GM18499 (cell line): ENCODE measurements around the gene MTERF2.
"Not testable (repeated sequence)": the region's sequence is repeated elsewhere in the genome, so short reads cannot be mapped to it uniquely, and the experiment has no call there.

Experiments used
- ATAC-seq: cut with Tn5 transposase; IDR thresholded peaks from one replicate; pipeline ENCODE4 v1.9.1; 2021; ENCODE audit warnings: moderate number of reproducible peaks; ENCODE audit not compliant: insufficient read depth, unreplicated experiment

The MTERF2 gene, protein sequence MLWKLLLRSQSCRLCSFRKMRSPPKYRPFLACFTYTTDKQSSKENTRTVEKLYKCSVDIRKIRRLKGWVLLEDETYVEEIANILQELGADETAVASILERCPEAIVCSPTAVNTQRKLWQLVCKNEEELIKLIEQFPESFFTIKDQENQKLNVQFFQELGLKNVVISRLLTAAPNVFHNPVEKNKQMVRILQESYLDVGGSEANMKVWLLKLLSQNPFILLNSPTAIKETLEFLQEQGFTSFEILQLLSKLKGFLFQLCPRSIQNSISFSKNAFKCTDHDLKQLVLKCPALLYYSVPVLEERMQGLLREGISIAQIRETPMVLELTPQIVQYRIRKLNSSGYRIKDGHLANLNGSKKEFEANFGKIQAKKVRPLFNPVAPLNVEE

DNA sequence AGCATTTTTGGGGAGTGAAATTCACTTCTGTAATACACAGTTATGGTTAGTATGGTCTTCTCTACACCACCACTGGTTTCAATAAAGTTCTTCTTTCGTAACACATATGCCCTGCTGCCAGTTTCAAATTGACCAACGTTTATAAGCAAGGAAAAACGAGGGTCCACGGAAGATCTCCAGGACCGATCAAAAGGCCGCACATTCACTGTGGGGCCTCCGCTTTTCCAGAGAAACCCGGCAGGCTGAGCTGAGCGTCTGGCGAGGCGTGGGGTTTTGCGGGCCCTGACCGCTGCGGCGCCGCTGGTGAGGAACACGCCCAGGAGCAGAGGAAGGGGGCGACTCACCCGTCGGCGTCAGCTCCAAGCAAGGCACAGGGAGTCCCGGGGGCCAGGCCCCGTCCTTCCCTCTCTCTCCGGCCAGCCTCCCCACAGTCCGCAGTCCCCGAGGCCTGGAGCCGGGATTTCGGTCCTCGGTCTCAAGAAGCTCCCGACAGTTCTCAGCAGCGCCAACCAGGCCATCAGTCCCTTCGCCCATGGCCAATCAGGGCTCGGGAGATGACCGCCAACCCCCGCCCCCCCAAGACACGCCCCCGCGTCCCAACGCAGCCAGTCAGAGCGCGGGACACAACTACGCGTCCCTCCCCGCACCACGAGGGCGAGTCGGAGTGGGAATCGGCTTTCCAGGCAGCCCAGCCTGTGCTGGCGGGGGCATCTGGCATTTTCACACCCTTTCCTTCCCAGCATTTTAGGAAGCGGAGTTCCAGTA, at the start of gene MTERF2:
Gene MTERF2, minus strand, starts transcription at position 522 of the 765 bp plus-strand sequence. CDS start 8,432 bp downstream, outside the sequence.
- peak; percentile 59 for ATAC-seq

GRCh38 chr12:107035733-107036132, 48.8 kb upstream of the MTERF2 start:
- ATAC-seq, result no peak

- no peak for ATAC-seq
Observed at GRCh38 chr12:107033758-107034739, 47.1 kb upstream of the MTERF2 start.

- ATAC-seq, result no peak
Observed at GRCh38 chr12:107032266-107032665, 45.3 kb upstream of the MTERF2 start.

GRCh38 chr12:107031061-107031460, 44.1 kb upstream of the MTERF2 start:
- ATAC-seq, result no peak

- ATAC-seq, result no peak
Observed at GRCh38 chr12:107029081-107029480, 42.1 kb upstream of the MTERF2 start.

- no peak for ATAC-seq
Observed at GRCh38 chr12:107027636-107028053, 40.7 kb upstream of the MTERF2 start.

GRCh38 chr12:107026806-107027635, 40.1 kb upstream of the MTERF2 start:
- no peak for ATAC-seq

GRCh38 chr12:107026356-107026755, 39.4 kb upstream of the MTERF2 start:
- not testable (repeated sequence) for ATAC-seq

- ATAC-seq, result no peak
Observed at GRCh38 chr12:107025671-107026070, 38.7 kb upstream of the MTERF2 start.

GRCh38 chr12:107019546-107019945, 32.6 kb upstream of the MTERF2 start:
- ATAC-seq, result no peak

GRCh38 chr12:107017042-107017441, 30.1 kb upstream of the MTERF2 start:
- no peak for ATAC-seq

GRCh38 chr12:107014055-107014454, 27.1 kb upstream of the MTERF2 start:
- no peak for ATAC-seq

DNA sequence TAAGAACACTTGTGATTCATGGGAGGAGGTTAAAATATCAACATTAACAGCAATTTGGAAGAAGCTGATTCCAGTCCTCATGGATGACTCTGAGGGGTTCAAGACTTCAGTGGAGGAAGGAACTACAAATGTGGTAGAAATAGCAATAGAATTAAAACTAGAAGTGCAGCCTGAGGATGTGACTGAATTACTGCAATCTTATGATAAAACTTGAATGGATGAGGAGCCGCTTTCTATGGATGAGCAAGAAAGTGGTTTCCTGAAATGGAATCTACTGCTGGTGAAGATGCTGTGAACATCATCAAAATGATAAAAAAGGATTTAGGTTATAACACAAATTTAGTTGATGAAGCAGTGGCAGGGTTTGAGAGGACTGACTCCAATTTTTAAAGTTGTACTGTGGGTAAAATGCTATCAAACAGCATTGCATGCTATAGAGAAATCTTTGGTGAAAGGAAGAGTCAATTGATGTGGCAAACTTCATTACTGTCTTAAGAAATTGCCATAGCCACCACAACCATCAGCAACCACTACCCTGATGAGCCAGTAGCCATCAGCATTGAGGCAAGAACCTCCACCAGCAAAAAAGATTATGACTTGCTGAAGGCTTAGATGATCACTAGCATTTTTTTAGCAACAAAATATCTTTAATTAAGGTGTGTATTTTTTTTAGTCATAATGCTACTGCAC, 25.9 kb upstream of the MTERF2 start:
- no peak for ATAC-seq

GRCh38 chr12:107011519-107011918, 24.6 kb upstream of the MTERF2 start:
- no peak for ATAC-seq

DNA sequence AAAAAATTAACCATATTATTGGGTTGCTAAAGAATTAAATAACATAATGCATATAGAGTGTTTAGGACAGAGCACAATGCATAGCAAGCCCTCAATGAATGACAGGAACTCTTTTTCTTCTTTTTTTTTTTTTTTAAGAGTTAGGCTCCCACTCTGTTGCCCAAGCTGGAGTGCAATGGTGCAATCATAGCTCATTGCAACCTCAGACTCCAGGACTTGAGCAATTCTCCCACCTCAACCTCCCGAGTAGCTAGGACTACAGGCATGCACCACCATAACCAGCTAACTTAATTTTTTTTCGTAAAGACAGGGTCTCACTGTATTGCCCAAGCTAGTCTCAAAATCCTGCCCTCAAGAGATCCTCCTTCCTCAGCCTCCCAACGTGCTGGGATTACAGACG, 20.5 kb upstream of the MTERF2 start:
- no peak for ATAC-seq

DNA sequence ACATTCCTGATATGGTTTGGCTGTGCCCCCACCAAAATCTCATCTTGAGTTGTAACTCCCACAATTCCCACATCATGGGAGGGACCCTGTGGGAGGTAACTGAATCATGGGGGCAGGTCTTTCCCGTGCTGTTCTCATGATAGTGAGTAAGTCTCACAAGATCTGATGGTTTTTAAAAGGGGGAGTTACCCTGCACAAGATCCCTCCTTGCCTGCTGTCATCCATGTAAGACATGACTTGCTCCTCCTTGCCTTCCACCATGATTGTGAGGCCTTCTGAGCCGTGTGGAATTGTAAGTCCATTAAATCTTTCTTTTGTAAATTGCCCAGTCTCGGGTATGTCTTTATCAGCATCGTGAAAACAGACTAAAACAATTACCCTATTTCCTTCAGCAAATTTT, 15.7 kb upstream of the MTERF2 start:
- ATAC-seq, result not testable (repeated sequence)

- no peak for ATAC-seq
Observed at GRCh38 chr12:106999446-106999845, 12.5 kb upstream of the MTERF2 start.

DNA sequence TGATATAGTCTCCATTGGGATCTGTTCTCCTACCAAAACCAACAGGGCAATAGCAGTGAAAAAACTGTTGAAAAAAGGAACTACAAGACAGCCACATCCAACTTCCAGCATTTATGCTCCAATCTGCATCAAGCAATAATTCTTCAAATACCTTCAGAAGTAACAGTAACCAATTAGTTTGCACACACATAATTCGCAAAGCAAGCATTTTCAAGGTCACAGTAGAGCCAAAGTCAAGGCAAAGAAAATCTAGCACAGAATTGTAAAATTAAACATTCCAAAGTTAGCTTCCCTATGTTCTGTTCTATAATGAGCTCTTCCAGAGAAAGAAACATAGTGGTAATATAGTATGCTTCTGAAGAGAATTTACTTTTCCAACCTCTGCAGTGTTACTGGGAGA, 11.0 kb upstream of the MTERF2 start:
- ATAC-seq, result no peak
